NCI-H345 (cell line): ENCODE results near the gene SRGAP2.
"Not testable (repeated sequence)": the region's sequence is repeated elsewhere in the genome, so short reads cannot be mapped to it uniquely, and the experiment has no call there.

Experiments
- DNase-seq: peaks from one replicate; lab custom pipeline; 2025; lab: John Stamatoyannopoulos, UW

SRGAP2 gene

GRCh38 chr1:206205569-206205968 is 2.2 kb downstream of the SRGAP2 start:
- DNase-seq = not testable (repeated sequence)

DNA sequence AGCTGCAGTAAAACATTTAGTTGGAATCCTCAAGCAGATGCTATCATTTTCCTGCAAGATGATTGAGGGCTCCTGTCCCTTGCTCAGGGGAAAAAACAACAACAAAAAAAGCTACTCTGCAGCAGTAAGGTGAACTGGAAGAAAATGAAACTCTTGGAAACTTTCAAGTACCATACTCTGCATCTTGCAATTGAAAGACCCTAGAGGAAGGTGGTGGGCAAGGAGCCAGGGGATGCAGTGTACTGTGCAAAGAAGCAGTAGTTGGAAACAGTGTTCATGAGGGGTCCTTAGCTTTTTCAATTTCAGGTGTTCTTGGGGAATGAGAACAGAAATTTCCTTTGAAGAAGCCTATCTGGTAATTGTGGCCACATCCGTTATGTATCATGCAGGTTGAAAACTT is 7.5 kb downstream of the SRGAP2 start:
- DNase-seq = not testable (repeated sequence)

DNA sequence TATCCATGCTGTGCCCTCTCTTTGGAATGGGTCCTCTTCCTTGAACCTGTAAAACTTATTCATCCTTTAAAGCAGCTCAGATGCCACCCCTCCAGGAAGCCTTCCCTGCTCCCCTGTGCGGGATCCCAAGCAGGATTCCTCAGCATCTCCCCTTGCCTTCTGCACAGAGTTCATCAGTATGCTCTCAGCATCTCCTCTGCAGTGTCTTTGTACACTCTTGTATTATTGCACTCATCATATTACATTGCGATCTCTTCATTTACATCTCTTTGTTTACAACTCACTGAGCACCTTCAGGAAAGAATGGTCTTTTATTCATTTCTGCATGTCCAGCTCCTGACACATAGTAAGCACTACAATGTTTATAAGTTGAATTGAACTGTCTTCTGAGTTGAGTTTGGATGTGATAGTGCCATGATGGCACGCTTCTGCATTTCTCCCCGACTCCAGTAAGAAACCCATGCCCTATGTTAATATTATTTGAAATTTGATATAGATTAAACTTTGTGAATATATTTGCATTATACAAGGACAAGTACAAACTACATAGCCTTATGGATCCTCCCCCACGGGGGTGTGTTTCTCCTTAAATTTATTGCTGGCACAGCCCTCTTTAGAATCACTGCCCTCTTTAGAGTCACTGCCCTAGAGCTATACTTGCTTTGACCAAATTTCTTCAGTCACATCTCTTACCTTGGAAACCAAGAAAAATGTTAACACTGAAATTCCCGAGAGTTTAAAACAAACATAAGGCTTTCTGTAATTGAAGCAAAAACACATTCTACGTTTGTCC is 12.5 kb downstream of the SRGAP2 start:
- DNase-seq = not testable (repeated sequence)

DNA sequence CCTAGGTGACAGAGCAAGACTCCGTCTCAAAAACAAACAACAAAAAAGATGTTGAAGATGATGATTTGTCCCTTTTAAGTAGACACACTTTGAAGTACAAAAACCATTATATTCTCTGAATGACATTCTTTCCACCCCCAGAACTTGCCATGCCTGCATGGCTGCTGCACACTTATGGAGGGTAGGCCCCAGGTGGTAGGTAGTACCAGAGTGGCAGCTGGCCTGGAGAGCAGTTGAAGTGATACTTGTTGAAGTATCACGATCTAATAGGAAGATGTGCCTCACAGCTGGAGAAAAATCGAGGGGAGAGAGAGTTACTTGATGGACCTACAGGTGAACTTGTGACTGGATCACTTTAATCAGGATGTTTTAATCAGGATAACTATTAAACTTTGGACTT is 14.9 kb downstream of the SRGAP2 start:
- DNase-seq = not testable (repeated sequence)

- not testable (repeated sequence) for DNase-seq
These were observed 15.4 kb downstream of the SRGAP2 start for GRCh38 chr1:206218765-206219164.

DNA sequence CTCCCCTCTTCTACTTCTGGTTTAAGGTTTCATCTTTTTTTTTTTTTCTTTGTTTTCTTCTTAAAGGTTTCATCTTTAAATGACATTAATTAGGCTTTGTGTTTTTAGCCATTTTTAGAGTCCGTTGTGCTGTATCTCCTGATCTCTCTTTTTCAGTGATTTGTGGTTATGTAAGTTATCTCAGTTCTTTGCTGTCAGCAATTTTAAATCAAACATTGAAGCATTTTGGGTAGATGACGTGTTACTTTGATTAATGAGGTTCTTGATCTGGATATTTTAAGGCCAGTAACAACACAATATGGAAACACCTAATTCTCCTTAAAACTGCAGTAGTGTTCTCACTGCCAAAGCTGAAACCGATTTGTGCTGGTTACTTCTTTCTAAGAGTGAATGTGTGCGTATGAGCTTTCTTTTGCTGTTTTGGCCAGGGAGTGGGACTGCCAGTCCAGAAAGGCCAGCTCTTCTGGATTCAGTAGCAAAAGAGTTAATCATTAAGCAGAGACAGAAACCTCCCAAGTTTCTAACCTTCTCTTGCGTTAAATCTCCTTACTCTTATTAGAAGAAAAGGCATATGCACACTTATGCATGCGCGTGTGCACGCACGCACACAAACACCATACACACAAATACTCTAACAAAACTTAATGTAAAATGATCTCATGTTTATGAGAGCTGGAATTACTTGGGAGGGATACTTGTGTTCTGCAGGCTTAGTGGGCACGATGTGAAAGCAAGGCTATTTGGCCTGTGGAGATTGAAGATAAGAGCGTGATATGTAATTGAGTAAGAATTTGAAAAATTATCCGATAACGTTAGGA is 16.4 kb downstream of the SRGAP2 start:
- DNase-seq = not testable (repeated sequence)

DNA sequence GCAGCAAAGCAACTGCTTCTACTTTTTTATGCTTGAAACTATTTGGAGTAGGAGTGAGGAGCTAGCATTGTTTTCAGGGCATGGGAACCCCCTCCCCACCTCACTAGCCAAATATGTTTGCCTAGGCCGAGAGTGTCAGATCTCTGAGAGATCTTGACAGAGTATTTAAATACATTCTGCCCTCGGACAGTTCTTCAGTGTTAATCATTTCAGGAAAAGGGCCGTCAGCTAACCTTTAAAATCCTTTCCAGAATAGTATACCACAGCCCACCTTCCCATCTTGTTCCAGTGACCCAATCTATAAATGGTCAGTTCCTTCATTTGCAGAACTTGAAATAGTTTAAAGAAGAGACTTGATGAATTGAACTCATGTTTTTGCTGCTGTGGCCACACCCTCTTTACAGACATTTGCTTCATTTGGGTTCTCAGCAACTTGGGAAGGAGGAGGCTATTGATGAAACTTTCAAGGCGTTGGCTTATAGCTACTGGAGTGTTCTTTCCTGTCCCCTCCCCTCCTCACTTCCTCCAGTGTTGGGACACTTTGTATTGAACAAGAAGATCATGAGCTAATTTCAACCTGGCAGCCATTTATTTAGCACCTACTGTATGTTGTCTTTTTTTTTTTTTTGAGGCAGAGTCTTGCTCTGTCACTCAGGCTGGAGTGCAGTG is 17.1 kb downstream of the SRGAP2 start:
- not testable (repeated sequence) for DNase-seq

DNA sequence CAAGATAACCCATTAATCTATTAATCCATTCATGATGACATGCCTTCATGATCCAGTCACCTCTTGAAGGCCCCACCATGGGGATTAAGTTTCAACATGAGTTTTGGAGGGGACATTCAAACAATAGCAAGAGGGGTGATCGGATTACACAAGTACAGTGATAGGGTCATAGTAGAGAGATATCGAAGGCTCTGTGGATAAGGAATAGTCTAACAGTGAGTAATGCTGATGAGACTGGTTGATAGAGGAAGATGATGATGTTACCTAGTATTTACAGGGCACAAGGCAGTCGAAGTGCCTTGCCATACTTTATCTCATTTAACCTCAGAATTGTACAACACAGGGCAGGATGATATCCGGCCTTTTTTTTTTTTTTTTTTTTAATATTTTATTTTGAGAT is 18.2 kb downstream of the SRGAP2 start:
- DNase-seq = not testable (repeated sequence)

DNA sequence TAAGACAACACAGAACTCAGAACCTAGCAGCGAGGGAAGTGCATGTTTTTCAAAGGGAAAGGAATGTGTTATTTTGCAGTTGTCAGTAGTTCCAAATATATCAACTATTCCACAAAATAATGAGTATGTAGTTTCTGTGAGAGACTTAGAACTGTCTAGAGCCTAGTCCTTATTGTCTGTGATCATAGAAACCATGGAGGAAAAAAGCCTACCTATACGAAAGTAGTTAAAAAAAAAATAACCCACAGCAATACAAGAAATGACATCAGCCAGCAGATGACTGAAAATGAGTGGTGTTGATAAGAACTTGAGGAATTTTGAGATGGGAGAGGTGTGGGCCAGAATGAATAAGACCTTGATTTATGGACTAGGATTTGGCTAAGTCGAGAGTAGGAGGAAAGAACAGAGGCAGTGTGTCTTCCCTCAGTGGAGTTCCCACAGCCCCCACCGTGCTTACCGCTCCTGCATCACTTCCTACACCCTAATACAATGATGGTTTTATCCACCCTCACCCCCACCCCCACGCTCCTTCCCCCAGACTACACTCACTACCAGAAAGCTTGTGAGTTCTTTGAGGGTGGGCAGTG is 20.9 kb downstream of the SRGAP2 start:
- not testable (repeated sequence) for DNase-seq

GRCh38 chr1:206225386-206225785 is 22.0 kb downstream of the SRGAP2 start:
- DNase-seq = not testable (repeated sequence)

DNA sequence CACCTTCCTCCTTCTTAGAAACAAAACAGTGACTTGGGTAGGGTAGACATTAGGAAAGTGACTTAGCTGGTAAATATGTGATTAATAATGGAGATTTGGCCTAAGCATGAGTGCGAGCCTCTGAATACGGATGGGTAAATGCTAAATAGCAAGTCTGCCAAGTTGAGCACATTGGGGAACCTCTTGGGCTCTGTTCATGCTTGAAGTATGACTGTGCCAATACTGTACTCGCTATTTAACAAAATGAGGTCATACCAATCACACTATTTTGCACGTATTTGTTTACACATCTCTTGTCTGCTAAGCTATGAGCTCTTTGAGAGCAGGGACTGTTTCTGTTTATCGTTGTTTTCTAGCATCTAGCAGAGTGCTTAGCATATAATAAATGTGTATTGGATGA is 23.5 kb downstream of the SRGAP2 start:
- DNase-seq = not testable (repeated sequence)

DNA sequence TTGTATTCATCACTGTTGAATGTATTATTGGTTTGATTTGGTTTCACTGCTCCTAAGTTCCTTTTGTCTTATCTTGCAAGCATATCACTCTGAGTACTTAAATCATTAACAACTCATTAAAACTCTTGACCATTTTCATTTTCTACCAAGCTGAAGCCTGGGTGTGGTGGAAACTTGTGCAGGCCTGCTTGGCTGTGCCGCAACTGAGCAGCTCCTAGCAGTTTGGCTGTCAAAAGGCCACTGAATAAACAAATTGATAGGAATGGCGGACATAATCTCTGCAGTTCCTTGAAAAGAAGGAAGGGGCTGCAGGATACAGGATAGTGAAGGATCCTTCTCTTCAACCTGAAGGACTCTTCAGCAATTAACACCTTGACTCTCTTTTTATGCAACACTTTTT is 25.9 kb downstream of the SRGAP2 start:
- DNase-seq = not testable (repeated sequence)

GRCh38 chr1:206231989-206232388 is 28.6 kb downstream of the SRGAP2 start:
- DNase-seq = not testable (repeated sequence)

DNA sequence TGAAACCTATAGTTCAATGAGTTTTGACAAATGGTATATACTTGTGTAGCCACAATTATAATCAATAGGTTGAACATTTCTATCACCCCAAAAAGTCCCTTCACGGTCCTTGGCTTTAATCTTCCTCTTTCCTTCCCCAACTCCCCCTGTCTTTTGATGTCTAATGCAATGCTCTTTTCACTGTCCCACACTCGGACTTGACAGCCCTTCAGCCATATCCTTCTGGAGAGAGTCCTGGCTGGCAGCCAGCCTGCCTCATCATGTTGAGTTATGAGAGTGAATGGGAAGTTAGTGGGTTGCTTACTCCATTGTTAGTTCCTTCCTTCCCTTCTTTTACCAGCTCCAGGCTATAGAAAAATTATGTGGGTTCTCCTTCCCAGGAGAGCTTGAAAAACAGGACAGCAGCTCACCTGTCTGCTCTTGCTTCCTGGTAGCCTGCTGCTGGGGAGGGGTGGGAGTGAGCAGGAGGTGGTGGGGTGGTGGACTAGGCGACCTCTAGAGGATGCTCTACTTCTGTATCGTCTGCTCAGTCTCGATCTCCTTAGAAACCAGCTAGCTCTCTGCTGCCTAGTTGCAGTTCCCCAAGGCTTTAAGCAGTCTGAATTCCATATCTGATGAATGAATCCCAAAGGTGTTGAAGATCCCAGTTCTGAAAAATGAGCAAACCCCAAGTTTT is 29.8 kb downstream of the SRGAP2 start:
- not testable (repeated sequence) for DNase-seq

DNA sequence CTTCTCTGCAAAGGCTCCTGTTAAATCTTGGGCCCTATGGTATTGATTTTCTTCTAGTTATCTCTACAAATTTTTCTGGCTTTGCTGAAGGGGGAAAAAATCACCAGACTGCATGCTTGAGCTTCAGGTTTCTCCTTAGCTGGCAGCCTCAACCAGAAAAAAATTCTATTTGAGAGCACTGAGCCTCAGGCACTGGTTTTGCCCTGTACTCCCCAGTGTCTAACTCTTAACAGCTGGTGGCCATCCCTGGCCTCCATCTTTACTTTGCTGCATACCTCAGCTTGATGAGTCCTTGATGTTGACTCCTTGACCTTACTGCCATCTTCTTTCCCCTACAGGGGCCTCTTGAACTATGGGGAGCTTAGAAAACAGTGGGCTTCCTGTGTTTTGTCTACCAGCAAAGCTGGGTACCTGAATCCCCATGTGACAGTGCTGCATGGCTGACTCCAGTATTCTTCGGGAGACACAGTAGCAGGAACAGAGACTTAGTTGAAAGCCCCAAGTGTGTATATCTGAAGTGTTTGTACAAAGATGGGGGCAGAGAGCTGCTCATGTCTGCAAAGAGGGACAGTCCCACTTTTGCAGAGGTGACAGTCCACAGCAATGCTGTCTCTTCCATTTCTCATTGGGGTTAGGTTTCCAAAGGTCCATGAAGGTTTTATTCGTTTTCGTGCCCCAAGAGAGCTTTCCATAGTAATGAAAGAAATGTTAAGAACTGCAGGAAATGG is 31.0 kb downstream of the SRGAP2 start:
- DNase-seq = not testable (repeated sequence)

- not testable (repeated sequence) for DNase-seq
These were observed 31.8 kb downstream of the SRGAP2 start for GRCh38 chr1:206235190-206235589.

- DNase-seq = not testable (repeated sequence)
These were observed 36.9 kb downstream of the SRGAP2 start for GRCh38 chr1:206240288-206240687.

- DNase-seq = not testable (repeated sequence)
These were observed 40.0 kb downstream of the SRGAP2 start for GRCh38 chr1:206243335-206243734.

GRCh38 chr1:206245479-206245878 is 42.1 kb downstream of the SRGAP2 start:
- DNase-seq = not testable (repeated sequence)

- DNase-seq = not testable (repeated sequence)
These were observed 43.0 kb downstream of the SRGAP2 start for GRCh38 chr1:206246129-206246886.
